Activated CD4-positive, alpha-beta T cell treated with anti-CD3 and anti-CD28 coated beads for 4 hours (primary cell): Measurements from ENCODE around the gene ABL1.

Experiments used
- DNase-seq, 2 donors: peaks; one replicate each; pipeline ENCODE4 v3.0.0-alpha.2; 2020

Gene ABL1

DNA sequence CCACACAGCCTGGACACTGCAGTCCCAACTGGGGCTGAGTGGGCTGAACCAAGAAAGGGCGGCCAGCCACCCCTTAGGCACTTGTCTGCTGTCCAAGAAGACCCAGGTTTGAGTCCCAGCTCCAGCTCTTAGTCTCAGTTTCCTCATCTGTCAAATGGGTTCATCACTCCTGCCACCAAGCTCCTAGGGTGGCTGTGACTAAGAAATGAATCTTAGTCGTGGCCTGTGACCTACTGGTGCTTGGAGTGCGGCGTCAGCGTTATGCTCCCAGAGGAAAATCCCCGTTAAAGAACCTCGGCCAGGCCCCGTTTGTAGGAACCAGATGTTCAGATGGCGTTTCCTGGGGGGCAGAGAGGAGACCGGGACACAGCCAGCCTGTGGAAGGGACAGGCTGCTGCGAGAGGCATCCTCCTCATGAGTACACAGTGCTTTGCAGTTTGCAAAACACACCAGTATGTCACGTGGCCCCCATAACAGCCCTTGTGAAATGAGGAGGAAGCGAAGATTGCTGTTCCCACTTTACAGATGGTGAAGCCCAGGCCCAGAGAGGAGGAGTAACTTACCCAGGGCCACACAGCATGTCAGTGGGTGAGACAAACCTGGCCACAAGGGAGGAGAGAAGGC lies 100.7 kb downstream of the ABL1 start:
- no peak for DNase-seq

DNA sequence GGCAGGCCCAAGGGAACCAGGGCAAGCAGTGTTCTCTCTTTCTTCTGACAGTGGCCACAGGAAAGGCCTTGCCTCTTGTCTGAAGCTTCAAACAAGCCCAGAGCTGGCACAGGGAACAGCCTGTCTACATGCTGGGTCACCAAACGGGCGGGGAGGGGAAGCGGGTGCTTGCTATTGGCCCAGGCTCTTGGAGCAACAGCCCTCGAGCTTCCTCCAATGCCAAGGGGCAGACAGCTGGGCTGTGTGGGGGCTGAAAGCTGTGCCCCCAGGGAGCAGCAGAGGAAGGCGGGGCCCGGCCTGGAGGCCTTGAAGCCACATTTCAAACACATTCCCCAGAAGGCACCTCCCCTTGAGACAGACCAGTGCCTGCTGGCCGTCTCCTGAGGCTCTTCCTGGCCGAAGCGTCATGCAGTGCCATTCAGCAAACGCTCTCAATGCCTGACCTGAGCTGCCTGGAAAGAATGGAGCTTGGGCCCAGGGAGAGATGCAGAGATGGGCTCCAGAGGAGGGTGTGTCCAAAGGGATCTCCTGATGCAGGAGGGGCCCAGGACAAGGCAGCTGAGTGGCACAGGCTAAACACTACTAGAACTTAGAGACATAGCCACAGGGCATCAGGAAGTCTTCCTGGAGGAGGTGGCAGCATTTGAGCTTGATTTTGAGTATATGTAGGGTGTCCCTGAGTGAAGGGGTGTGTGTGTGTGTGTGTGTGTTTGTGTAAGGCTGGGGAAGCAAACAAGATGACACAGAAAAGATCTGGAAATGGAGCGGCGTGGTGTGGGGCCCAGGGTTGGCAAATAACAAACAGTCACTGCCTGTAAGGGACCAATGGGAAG lies 101.4 kb downstream of the ABL1 start:
- DNase-seq = no peak
